B cell (primary cell): ENCODE data around the gene ALDH3B1. TPM values are rescaled to one million over a fixed set of nuclear protein-coding genes. Genes with fewer than 3 reads are reported as not detected.

Experiments used
- ATAC-seq: fragments of 200-7000 bp; cut with Tn5 transposase; one replicate; pipeline ENCODE4 v1.10.0; 2021; ENCODE audit warnings: low read depth, mild to moderate bottlenecking, moderate number of reproducible peaks, moderate library complexity
- CTCF ChIA-PET: fragments of 350-600 bp; sonication (Branson Sonifier 250); formaldehyde crosslinking; loops from one replicate; lab custom pipeline; 2021; ENCODE audit warnings: antibody characterized with exemption, inconsistent platforms; lab: Charles Lee
- POLR2A ChIA-PET: fragments of 350-600 bp; sonication (Branson Sonifier 250); formaldehyde crosslinking; loops from one replicate; lab custom pipeline; 2021; ENCODE audit warnings: antibody characterized with exemption; lab: Charles Lee
- DNase-seq: peaks from one replicate; pipeline ENCODE4 v3.0.0; 2013
- H2AFZ ChIP-seq: 2 replicates; pipeline ENCODE4 v1.6.1; 2012; ENCODE audit warnings: mild to moderate bottlenecking, low read depth, low read length; ENCODE audit not compliant: insufficient read depth, poor library complexity, severe bottlenecking
- H3K27ac ChIP-seq, 2 donors: 1 replicate in 1 of 2; 2 replicates in 1 of 2; pipeline ENCODE4 v1.5.1; 2012 to 2013; ENCODE audit warnings: low read length in 2 of 2, mild to moderate bottlenecking in 2 of 2, moderate library complexity in 1 of 2
- H3K27me3 ChIP-seq, 4 experiments: fragments of 200-600 bp in 1 of 4; sonication (generic) in 1 of 4; replicated peaks in 1 of 4; 1 replicate in 2 of 4; 2 replicates in 2 of 4; pipeline versions ENCODE4 v1.6.1 to v1.7.0; 2013 to 2016; ENCODE audit warnings: low read length in 3 of 4, mild to moderate bottlenecking in 2 of 4, mixed read lengths in 1 of 4, moderate library complexity in 1 of 4; ENCODE audit not compliant: insufficient read depth in 4 of 4, control insufficient read depth in 3 of 4; ENCODE audit errors: control extremely low read depth in 1 of 4
- H3K36me3 ChIP-seq, 2 experiments: replicated peaks in 1 of 2; 1 replicate in 1 of 2; 2 replicates in 1 of 2; pipeline versions ENCODE4 v1.6.1 to v1.7.1; 2013; ENCODE audit warnings: low read length in 1 of 2; ENCODE audit not compliant: insufficient read depth in 2 of 2, control insufficient read depth in 1 of 2; ENCODE audit errors: control extremely low read depth in 1 of 2, extremely low read depth in 1 of 2
- H3K4me1 ChIP-seq, 2 donors: fragments of 200-600 bp in 1 of 2; sonication (generic) in 1 of 2; 1 replicate in 1 of 2; 2 replicates in 1 of 2; pipeline versions ENCODE4 v1.5.1 to v1.6.1; 2013 to 2017; ENCODE audit warnings: low read length in 2 of 2; ENCODE audit not compliant: control insufficient read depth in 2 of 2, insufficient read depth in 2 of 2
- H3K4me2 ChIP-seq: replicated peaks from 2 replicates; pipeline ENCODE3; 2012; ENCODE audit warnings: mild to moderate bottlenecking, low read depth, low read length; ENCODE audit not compliant: poor library complexity, severe bottlenecking
- H3K4me3 ChIP-seq, 5 experiments: fragments of 200-600 bp in 1 of 5; sonication (generic) in 1 of 5; 1 replicate in 3 of 5; 2 replicates in 2 of 5; pipeline versions ENCODE4 v1.5.1 to v1.7.0; 2011 to 2016; ENCODE audit warnings: low read length in 4 of 5, mild to moderate bottlenecking in 4 of 5, low read depth in 2 of 5, control low read depth in 1 of 5, moderate library complexity in 1 of 5; ENCODE audit not compliant: insufficient read depth in 1 of 5; ENCODE audit errors: control extremely low read depth in 1 of 5, extremely low read depth in 1 of 5
- H3K79me2 ChIP-seq: fragments of 200-600 bp; sonication (generic); one replicate; pipeline ENCODE4 v1.6.0; 2016; ENCODE audit warnings: low read length; ENCODE audit not compliant: control insufficient read depth, insufficient read depth
- H3K9ac ChIP-seq: fragments of 200-600 bp; sonication (generic); 2 replicates; pipeline ENCODE4 v1.6.1; 2017; ENCODE audit warnings: mild to moderate bottlenecking, low read length, moderate library complexity
- H3K9me3 ChIP-seq, 3 donors: one replicate each; pipeline versions ENCODE4 v1.6.1 to v1.7.1; 2013; ENCODE audit warnings: low read length in 2 of 3; ENCODE audit not compliant: control insufficient read depth in 2 of 3, insufficient read depth in 1 of 3; ENCODE audit errors: control extremely low read depth in 1 of 3
- H4K20me1 ChIP-seq: 2 replicates; pipeline ENCODE4 v1.6.0; 2012; ENCODE audit warnings: mild to moderate bottlenecking, low read length; ENCODE audit not compliant: insufficient read depth, control insufficient read depth, poor library complexity, severe bottlenecking
- H3K27ac Mint-ChIP-seq: one replicate; pipeline ENCODE4 v1.8.0; 2021; ENCODE audit warnings: mixed read lengths
- H3K27me3 Mint-ChIP-seq: one replicate; pipeline ENCODE4 v1.8.0; 2021; ENCODE audit warnings: mixed read lengths
- H3K4me1 Mint-ChIP-seq: one replicate; pipeline ENCODE4 v1.8.0; 2021; ENCODE audit warnings: mixed read lengths
- H3K4me3 Mint-ChIP-seq: one replicate; pipeline ENCODE4 v1.8.0; 2021; ENCODE audit warnings: mixed read lengths
- H3K9me3 Mint-ChIP-seq: one replicate; pipeline ENCODE4 v1.8.0; 2022; ENCODE audit warnings: mixed read lengths; ENCODE audit not compliant: insufficient read depth
- EZH2 ChIP-seq: IDR thresholded peaks from 2 replicates; pipeline ENCODE4 v1.6.1; 2012; ENCODE audit warnings: borderline replicate concordance, low read depth, mild to moderate bottlenecking, moderate library complexity, low read length; ENCODE audit not compliant: insufficient read depth, poor library complexity, severe bottlenecking
- WGBS: methylation state at CpG from one replicate; pipeline ENCODE4 v1.1.5; 2013; ENCODE audit warnings: missing lambda C conversion rate; ENCODE audit not compliant: insufficient coverage; 5-methylcytosine and 5-hydroxymethylcytosine counted together
- intact Hi-C: fragments of 100-400 bp; cut with micrococcal nuclease; formaldehyde crosslinking; loops from one replicate; pipeline ENCODE4 v1.10.0; 2022
- polyA plus RNA-seq: library from polyadenylated mRNA; depleted of rRNA; stranded (reverse); fragments of >200 nt; gene quantifications from 2 replicates; pipeline ENCODE4 v1.2.3, GENCODE V29; 2012
- total RNA-seq, 2 donors: library from RNA; stranded (reverse); fragments of 120-200 nt in 1 of 2; gene quantifications; 1 replicate in 1 of 2; 2 replicates in 1 of 2; pipeline versions ENCODE4 v1.2.3 to v1.2.4, GENCODE V29; 2013 to 2022
- TF ChIP-seq, protein P1 (sequence below): fragments of 200-600 bp; IDR thresholded peaks from one replicate; pipeline ENCODE4 v1.8.0; 2022; ENCODE audit warnings: antibody characterized with exemption, mild to moderate bottlenecking

ALDH3B1 gene
- total and polyA plus RNA-seq, 2 donors (not counting 1 experiment from before 2014, with no cell fraction given): 0.81 TPM

DNA sequence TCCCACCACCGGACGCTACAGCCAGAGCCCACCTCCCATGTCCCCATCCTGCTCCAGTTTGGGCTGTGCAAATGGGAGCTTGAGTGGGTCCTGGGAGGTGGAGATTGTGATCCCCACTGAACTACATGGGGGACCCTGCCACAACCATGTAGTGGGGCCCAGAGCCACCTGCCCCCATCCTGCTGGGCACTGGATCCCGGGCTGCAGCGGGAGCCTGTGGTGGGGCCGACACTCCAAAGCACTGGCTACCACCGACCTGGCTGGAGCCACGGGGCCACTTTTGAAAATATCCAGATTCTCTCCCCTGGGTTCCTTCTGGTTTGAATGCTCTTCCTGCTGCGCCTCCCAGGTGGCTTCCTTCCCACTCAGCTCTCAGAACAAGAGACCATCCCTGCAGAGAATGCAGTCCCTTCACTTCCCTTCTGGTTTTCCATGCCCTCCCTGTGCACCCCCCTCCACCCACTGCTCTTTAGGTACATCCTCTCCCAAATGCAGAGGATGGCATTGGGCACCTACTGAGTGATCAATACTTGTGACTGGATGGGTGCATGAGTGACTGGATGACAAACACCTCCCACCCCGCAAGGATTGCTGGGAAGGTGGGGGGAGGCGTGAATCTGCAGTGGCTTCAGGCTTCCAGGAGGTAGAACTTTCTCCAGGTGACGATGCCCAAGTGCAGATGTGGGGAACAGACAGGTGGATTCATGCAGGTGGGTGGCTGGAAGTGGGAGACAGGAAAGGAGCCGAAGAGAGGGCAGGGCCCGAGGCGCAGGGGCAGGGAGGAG lies 5.4 kb upstream of the ALDH3B1 start:
- H3K9me3 ChIP-seq: no peaks in the 10 kb centered on the region
- H3K4me1 ChIP-seq: peaks cover 58 to 82% of the 10 kb centered on the region in 2 donors
- Mint-ChIP-seq H3K4me3 (peak overlapping the region; percentile 88), H3K27ac (peak overlapping the region; percentile 92), H3K9me3 (no peaks in the 10 kb centered on the region), H3K27me3 (no peaks in the 10 kb centered on the region), H3K4me1 (peaks cover 62% of the 10 kb centered on the region)
- peaks cover 50% of the 10 kb centered on the region for H4K20me1 ChIP-seq
- H3K27ac ChIP-seq: peak overlapping the region; percentile 54 to 60
- H2AFZ ChIP-seq: no peak overlapping the region
- no peaks in the 10 kb centered on the region for H3K27me3 ChIP-seq
- POLR2A ChIA-PET: no interaction called here
- CTCF ChIA-PET: interaction anchor here (1.0 to 1.6 kb wide), 2 partner anchors 202 to 204 kb away, joined by 3 read pairs; no protein-coding TSS in a partner anchor
- H3K36me3 ChIP-seq: peaks cover 0 to 19% of the 10 kb centered on the region in 2 experiments
- H3K4me2 ChIP-seq: peak overlapping the region; percentile 85
- WGBS: 89% methylated on average over 11 of the region's 14 CpGs
- ATAC-seq (no peak), DNase-seq (no peak)
- peaks cover 41% of the 10 kb centered on the region for H3K79me2 ChIP-seq
- H3K9ac ChIP-seq: peak overlapping the region; percentile 81
- H3K4me3 ChIP-seq: peak overlapping the region in 4 of 5 experiments; percentile 48 to 89 (median 68)
- intact Hi-C loops: loop anchor here (5.0 to 10.0 kb wide), 2 partner anchors 268 to 440 kb away; partner anchors contain the start of gene C11orf24
- no peak for TF ChIP-seq EZH2
- TF ChIP-seq, protein P1, sequence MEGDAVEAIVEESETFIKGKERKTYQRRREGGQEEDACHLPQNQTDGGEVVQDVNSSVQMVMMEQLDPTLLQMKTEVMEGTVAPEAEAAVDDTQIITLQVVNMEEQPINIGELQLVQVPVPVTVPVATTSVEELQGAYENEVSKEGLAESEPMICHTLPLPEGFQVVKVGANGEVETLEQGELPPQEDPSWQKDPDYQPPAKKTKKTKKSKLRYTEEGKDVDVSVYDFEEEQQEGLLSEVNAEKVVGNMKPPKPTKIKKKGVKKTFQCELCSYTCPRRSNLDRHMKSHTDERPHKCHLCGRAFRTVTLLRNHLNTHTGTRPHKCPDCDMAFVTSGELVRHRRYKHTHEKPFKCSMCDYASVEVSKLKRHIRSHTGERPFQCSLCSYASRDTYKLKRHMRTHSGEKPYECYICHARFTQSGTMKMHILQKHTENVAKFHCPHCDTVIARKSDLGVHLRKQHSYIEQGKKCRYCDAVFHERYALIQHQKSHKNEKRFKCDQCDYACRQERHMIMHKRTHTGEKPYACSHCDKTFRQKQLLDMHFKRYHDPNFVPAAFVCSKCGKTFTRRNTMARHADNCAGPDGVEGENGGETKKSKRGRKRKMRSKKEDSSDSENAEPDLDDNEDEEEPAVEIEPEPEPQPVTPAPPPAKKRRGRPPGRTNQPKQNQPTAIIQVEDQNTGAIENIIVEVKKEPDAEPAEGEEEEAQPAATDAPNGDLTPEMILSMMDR: no peak

DNA sequence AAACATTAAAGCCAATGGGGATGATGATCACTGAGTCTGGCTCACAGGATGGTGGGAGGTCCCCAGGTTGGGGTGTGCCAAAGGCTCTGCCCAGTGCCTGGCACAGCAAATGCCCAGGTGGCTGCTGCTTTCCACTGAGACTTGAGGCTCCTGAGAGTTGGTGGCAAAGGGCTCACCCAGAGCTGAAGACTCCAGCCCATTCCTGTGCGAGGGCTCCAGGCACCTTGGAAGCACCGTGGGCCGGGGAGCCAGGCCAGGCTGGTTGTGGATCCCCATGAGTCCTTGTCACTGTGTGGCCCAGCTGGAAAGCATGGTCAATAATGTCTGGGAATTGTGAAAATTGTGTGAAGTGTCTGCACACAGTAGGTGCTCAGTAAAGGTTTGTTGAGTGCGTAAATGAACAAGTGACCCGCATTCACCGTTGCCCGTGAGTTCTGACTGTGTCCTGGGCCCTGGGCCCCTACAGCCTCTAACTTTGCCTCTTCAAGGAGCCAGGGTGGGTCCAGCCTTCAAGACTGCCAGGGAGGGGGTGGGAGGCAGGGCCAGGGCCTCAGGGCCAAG lies 3.4 kb upstream of the ALDH3B1 start:
- Histone ChIP-seq H3K4me2 (peak overlapping the region; percentile 28), H4K20me1 (peaks cover 47% of the 10 kb centered on the region), H3K9ac (no peak overlapping the region), H3K79me2 (peaks cover 38% of the 10 kb centered on the region), H3K9me3 (no peaks in the 10 kb centered on the region), H3K27me3 (no peaks in the 10 kb centered on the region), H2AFZ (no peak overlapping the region), H3K4me3 (no peak overlapping the region), H3K4me1 (peaks cover 66 to 81% of the 10 kb centered on the region in 2 donors), H3K36me3 (peaks cover 0 to 5% of the 10 kb centered on the region in 2 experiments), H3K27ac (peak overlapping the region in 1 of 2 donors; percentile 51)
- 99% methylated on average over 7 of the region's 7 CpGs for WGBS
- CTCF ChIA-PET: interaction anchor here (0.6 to 0.9 kb wide), 2 partner anchors 21 to 150 kb away, joined by 3 to 4 read pairs; no protein-coding TSS in a partner anchor
- peaks cover 66% of the 10 kb centered on the region for H3K4me1 Mint-ChIP-seq
- no peaks in the 10 kb centered on the region for H3K9me3 Mint-ChIP-seq
- POLR2A ChIA-PET: no interaction called here
- no peaks in the 10 kb centered on the region for H3K27me3 Mint-ChIP-seq
- TF ChIP-seq EZH2: no peak
- TF ChIP-seq, protein P1: no peak
- peak overlapping the region; percentile 63 for H3K27ac Mint-ChIP-seq
- H3K4me3 Mint-ChIP-seq: no peak overlapping the region
- DNase-seq: no peak
- no peak for ATAC-seq
- intact Hi-C loops: loop anchor here (5.0 to 10.0 kb wide), 2 partner anchors 266 to 438 kb away; partner anchors contain the start of gene C11orf24
